K562 (cell line): ENCODE data around the gene EML6.

Experiments used
- ARNT ChIP-seq, 2 experiments: fragments of 450-650 bp; IDR thresholded peaks; 2 replicates each; pipeline ENCODE4 v1.6.1; 2016; ENCODE audit warnings: mild to moderate bottlenecking in 1 of 2
- EP300 ChIP-seq: IDR thresholded peaks from 2 replicates; pipeline ENCODE4 v1.6.1; 2012; ENCODE audit warnings: low read length, improper control_type of control experiment
- MEF2A ChIP-seq: IDR thresholded peaks from 2 replicates; pipeline ENCODE4 v1.6.1; 2011; ENCODE audit warnings: low read depth, mild to moderate bottlenecking, low read length, moderate library complexity; ENCODE audit not compliant: control insufficient read depth
- POLR2A ChIP-seq: fragments of 450-650 bp; conservative IDR thresholded peaks from 2 replicates; pipeline ENCODE4 v1.6.1; 2016
- ZNF146 ChIP-seq: IDR thresholded peaks from one replicate; pipeline ENCODE4 v1.6.1; 2018; ENCODE audit warnings: missing compliant biosample characterization; ENCODE audit not compliant: unreplicated experiment
- TF ChIP-seq, protein P1 (sequence below), 3 experiments: IDR thresholded peaks in 2 of 3; conservative IDR thresholded peaks in 1 of 3; 2 replicates each; pipeline ENCODE4 v1.5.1; 2011 to 2012; ENCODE audit warnings: low read length in 3 of 3, mild to moderate bottlenecking in 3 of 3, control low read depth in 2 of 3, improper control_type of control experiment in 1 of 3, inconsistent platforms in 1 of 3, low read depth in 1 of 3, mixed read lengths in 1 of 3, moderate library complexity in 1 of 3; ENCODE audit not compliant: insufficient read depth in 2 of 3
- TF ChIP-seq, protein P2 (sequence below): sonication (generic); formaldehyde crosslinking; IDR thresholded peaks from 2 replicates; pipeline ENCODE4 v1.8.1; 2023; ENCODE audit warnings: mild to moderate bottlenecking, missing genetic modification reagents
- TF ChIP-seq, protein P3 (sequence below): sonication (generic); formaldehyde crosslinking; IDR thresholded peaks from 2 replicates; pipeline ENCODE4 v1.8.1; 2023; ENCODE audit warnings: mild to moderate bottlenecking, missing genetic modification reagents

DNA sequence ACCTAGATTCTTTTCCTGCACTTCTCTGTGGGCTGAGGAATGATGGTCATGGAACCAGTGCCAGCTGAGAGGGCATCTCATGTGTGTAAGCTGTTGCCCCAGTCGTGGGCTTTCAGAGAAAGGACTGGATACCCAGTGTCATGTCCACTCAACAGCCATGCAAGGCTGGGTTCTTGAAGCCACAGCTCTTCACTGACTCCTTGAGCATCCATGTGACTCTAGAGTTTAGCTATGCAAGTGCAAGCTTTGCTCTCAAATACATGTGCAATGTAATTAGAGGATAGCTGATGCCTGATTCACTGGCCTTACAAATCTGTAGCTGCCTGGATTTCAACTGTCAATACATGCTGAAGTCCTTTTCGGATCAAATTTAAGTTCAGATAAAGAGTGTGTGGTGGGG, 46.8 kb upstream of the EML6 start:
- TF ChIP-seq ARNT (IDR thresholded peaks at IDR 0.05) (no peak), EP300 (no peak), ZNF146 (CRISPR knock-in tag) (no peak), POLR2A (no peak), MEF2A (no peak)
- TF ChIP-seq, protein P1, sequence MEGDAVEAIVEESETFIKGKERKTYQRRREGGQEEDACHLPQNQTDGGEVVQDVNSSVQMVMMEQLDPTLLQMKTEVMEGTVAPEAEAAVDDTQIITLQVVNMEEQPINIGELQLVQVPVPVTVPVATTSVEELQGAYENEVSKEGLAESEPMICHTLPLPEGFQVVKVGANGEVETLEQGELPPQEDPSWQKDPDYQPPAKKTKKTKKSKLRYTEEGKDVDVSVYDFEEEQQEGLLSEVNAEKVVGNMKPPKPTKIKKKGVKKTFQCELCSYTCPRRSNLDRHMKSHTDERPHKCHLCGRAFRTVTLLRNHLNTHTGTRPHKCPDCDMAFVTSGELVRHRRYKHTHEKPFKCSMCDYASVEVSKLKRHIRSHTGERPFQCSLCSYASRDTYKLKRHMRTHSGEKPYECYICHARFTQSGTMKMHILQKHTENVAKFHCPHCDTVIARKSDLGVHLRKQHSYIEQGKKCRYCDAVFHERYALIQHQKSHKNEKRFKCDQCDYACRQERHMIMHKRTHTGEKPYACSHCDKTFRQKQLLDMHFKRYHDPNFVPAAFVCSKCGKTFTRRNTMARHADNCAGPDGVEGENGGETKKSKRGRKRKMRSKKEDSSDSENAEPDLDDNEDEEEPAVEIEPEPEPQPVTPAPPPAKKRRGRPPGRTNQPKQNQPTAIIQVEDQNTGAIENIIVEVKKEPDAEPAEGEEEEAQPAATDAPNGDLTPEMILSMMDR (IDR thresholded peaks at IDR 0.05 in 2 of 3, conservative IDR thresholded peaks at IDR 0.05 in 1 of 3; ENCODE audit: insufficient read depth in 2 of 3, low read depth in 1 of 3, low read length in 3 of 3), result no peak
- TF ChIP-seq, protein P2, sequence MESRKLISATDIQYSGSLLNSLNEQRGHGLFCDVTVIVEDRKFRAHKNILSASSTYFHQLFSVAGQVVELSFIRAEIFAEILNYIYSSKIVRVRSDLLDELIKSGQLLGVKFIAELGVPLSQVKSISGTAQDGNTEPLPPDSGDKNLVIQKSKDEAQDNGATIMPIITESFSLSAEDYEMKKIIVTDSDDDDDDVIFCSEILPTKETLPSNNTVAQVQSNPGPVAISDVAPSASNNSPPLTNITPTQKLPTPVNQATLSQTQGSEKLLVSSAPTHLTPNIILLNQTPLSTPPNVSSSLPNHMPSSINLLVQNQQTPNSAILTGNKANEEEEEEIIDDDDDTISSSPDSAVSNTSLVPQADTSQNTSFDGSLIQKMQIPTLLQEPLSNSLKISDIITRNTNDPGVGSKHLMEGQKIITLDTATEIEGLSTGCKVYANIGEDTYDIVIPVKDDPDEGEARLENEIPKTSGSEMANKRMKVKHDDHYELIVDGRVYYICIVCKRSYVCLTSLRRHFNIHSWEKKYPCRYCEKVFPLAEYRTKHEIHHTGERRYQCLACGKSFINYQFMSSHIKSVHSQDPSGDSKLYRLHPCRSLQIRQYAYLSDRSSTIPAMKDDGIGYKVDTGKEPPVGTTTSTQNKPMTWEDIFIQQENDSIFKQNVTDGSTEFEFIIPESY (CRISPR knock-in tag), result no peak
- TF ChIP-seq, protein P3, sequence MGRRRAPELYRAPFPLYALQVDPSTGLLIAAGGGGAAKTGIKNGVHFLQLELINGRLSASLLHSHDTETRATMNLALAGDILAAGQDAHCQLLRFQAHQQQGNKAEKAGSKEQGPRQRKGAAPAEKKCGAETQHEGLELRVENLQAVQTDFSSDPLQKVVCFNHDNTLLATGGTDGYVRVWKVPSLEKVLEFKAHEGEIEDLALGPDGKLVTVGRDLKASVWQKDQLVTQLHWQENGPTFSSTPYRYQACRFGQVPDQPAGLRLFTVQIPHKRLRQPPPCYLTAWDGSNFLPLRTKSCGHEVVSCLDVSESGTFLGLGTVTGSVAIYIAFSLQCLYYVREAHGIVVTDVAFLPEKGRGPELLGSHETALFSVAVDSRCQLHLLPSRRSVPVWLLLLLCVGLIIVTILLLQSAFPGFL (CRISPR knock-in tag), result no peak
